Activated naive CD8-positive, alpha-beta T cell treated with anti-CD3 and anti-CD28 coated beads for 36 hours (primary cell): ENCODE data around the gene ZBTB7A. TPM values are rescaled to one million over a fixed set of nuclear protein-coding genes. Genes with fewer than 3 reads are reported as not detected.

ENCODE experiments used
- DNase-seq: peaks from one replicate; pipeline ENCODE4 v3.0.0; 2021
- H3K27ac Mint-ChIP-seq: one replicate; pipeline ENCODE4 v1.8.0; 2022; ENCODE audit warnings: mild to moderate bottlenecking, moderate library complexity, mixed read lengths
- H3K27me3 Mint-ChIP-seq: one replicate; pipeline ENCODE4 v1.8.0; 2022; ENCODE audit warnings: mild to moderate bottlenecking, mixed read lengths
- H3K36me3 Mint-ChIP-seq: one replicate; pipeline ENCODE4 v1.8.0; 2021; ENCODE audit warnings: mild to moderate bottlenecking, mixed read lengths
- H3K4me1 Mint-ChIP-seq: one replicate; pipeline ENCODE4 v1.8.0; 2021; ENCODE audit warnings: mixed read lengths
- H3K4me3 Mint-ChIP-seq: one replicate; pipeline ENCODE4 v1.8.0; 2022; ENCODE audit warnings: mild to moderate bottlenecking, moderate library complexity, mixed read lengths
- H3K9me3 Mint-ChIP-seq: one replicate; pipeline ENCODE4 v1.8.0; 2022; ENCODE audit warnings: mixed read lengths
- total RNA-seq, 2 experiments: library from RNA; stranded (reverse); gene quantifications; one replicate each; pipeline ENCODE4 v1.2.3, GENCODE V29; 2021

ZBTB7A gene
- total RNA-seq, 2 experiments from 2014 or later, result 34.9 to 35.9 TPM

GRCh38 chr19:4042731-4043082 lies 24.0 kb downstream of the ZBTB7A start:
- Mint-ChIP-seq H3K36me3 (no peaks in the 10 kb centered on the region), H3K4me1 (peaks cover 6% of the 10 kb centered on the region), H3K4me3 (no peak overlapping the region), H3K27me3 (no peaks in the 10 kb centered on the region), H3K27ac (no peak overlapping the region), H3K9me3 (no peaks in the 10 kb centered on the region)
- no peak for DNase-seq

DNA sequence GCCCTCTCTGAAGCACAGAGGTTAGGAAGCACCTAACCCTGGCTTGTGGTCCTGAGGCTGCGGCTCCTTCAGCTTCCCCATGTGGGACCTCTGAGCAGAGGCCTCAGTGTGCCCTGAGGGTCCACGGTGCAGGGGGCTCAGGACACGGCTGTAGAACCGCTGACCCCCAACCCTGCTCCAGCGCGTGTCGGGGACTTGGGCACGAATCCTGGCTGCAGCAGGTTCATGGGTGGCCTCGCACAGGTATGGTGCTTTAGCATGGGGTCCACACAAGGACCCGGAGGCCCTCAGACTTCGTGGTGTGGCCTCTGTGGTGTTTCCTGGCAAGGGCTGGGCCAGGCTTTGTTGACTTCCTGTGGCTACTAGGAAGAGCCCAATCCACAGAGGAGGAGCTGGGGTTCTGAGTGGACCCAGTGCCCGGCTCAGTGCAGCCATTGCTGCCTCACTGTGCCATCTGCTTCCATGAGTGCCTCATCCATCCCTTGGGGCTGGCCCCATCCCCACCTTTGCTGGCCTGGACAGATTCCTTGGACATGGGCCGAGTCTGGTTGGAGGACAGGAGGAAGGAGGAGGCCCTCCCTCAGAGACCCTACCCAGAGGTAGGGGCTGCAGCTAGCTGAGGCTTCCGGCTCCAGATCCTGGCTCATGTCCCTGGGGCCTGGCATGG lies 24.5 kb downstream of the ZBTB7A start:
- Mint-ChIP-seq H3K4me1 (peaks cover 6% of the 10 kb centered on the region), H3K36me3 (no peaks in the 10 kb centered on the region), H3K27me3 (no peaks in the 10 kb centered on the region), H3K4me3 (no peak overlapping the region), H3K27ac (no peak overlapping the region), H3K9me3 (no peaks in the 10 kb centered on the region)
- DNase-seq, result no peak

DNA sequence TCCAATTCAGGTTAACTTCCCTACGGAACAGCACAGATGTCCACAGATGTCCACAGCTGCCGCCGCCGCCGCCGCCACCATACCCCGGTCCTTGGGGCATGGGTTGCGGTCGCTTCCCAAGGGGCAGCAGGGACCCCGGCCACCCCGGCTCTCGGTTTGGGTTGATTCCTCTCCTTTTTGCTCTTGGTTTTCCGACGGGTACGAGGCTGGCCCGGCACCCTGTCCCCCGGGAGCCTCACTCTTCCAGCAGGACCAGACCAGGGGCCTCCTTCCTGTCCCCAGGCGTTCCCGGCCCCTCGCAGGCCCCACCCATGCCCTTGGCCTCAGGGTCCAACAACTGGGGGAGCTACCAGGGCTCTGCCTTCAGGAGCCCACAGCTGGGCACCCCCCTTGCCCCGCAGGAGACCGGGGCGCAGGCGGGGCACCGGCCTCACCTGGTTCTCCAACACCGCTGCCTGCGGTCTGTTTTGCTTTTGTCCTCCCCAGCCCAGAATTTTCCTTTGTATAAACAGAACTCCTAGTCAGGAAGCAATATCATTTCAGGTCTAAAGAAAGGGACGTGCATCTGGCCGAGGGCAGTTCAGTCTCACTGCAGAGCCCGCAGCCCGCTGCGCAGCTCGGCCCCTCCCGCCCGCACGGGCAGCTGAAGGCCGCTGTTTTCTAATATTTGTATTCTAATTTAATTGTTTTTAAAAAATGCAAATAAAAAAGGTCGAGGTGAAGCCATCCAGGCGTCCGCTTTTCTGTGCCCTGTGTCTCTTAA lies 27.9 kb downstream of the ZBTB7A start:
- Mint-ChIP-seq H3K27ac (peak overlapping the region; percentile 32), H3K4me1 (no peaks in the 10 kb centered on the region), H3K9me3 (no peaks in the 10 kb centered on the region), H3K27me3 (no peaks in the 10 kb centered on the region), H3K36me3 (no peaks in the 10 kb centered on the region), H3K4me3 (no peak overlapping the region)
- DNase-seq, result no peak

GRCh38 chr19:4038057-4038456 lies 28.6 kb downstream of the ZBTB7A start:
- no peak for DNase-seq
- no peaks in the 10 kb centered on the region for H3K36me3 Mint-ChIP-seq
- no peaks in the 10 kb centered on the region for H3K27me3 Mint-ChIP-seq
- H3K4me3 Mint-ChIP-seq, result no peak overlapping the region
- no peak overlapping the region for H3K27ac Mint-ChIP-seq
- no peaks in the 10 kb centered on the region for H3K9me3 Mint-ChIP-seq
- no peaks in the 10 kb centered on the region for H3K4me1 Mint-ChIP-seq

DNA sequence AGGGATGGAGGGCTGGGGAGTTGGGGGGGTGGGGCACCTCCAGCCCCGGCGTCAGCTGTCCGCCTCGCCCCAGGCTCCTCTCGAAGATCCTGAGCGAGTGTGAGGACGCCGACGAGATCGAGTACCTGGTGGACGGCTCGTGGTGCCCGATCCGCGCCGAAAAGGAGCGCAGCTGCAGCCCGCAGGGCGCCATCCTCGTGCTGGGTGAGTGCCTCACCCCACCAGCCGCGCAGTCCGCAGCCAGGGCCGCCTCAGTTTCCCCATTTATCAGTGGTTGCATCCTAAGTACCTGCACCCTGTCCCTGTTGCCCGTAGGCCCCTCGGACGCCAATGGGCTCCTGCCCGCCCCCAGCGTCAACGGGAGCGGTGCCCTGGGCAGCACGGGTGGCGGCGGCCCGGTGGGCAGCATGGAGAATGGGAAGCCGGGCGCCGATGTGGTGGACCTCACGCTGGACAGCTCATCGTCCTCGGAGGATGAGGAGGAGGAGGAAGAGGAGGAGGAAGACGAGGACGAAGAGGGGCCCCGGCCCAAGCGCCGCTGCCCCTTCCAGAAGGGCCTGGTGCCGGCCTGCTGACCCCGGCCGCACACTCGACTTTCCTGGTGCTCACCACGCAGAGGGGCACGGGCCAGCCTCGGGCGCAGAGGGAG lies 29.3 kb downstream of the ZBTB7A start:
- no peaks in the 10 kb centered on the region for H3K36me3 Mint-ChIP-seq
- no peaks in the 10 kb centered on the region for H3K9me3 Mint-ChIP-seq
- DNase-seq, result no peak
- H3K4me3 Mint-ChIP-seq, result no peak overlapping the region
- H3K27me3 Mint-ChIP-seq, result no peaks in the 10 kb centered on the region
- no peaks in the 10 kb centered on the region for H3K4me1 Mint-ChIP-seq
- H3K27ac Mint-ChIP-seq, result no peak overlapping the region

DNA sequence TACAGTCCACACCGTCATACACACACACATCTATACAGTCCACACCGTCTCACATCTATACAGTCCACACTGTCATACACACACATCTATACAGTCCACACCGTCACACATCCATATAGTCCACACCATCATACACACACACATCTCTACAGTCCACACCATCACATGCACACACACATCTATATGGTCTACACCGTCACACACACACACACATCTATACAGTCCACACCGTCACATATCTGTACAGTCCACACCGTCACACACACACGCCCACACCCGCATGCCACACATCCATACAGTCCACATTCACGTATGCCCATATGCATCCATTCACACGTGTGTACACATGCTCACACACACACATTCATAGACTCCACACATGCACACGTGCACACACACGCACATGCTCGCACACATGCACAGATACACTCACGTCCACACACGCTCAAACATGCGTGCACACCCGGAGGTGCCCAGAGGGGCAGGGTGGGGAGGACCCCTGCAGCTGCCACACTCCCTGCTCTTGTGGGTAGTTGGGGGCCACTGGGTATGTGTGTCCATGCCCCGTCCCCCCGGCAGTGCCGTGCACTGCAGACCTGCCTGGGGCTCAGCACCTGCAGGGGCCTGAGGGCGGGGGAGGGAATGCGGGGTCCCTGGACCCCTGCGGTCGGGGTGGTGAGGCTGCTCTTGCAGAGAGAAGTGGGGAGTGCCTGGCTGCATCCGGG lies 30.0 kb downstream of the ZBTB7A start:
- H3K27ac Mint-ChIP-seq, result no peak overlapping the region
- no peak for DNase-seq
- no peaks in the 10 kb centered on the region for H3K36me3 Mint-ChIP-seq
- H3K4me3 Mint-ChIP-seq, result no peak overlapping the region
- no peaks in the 10 kb centered on the region for H3K27me3 Mint-ChIP-seq
- no peaks in the 10 kb centered on the region for H3K4me1 Mint-ChIP-seq
- H3K9me3 Mint-ChIP-seq, result no peaks in the 10 kb centered on the region

DNA sequence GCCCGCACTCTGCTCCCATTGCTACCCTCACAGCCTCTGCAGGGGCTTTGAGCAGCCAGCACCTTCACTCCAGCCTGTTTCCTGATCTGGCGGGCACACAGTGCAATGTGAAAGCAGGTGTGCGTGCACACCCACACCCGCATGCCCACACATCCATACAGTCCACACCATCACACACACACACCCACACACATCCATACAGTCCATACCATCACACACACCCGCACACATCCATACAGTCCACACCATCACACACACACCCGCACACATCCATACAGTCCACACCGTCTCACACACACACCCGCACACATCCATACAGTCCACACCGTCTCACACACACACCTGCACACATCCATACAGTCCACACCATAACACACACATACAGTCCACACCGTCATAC lies 31.1 kb downstream of the ZBTB7A start:
- Mint-ChIP-seq H3K36me3 (no peaks in the 10 kb centered on the region), H3K27me3 (no peaks in the 10 kb centered on the region), H3K4me1 (no peaks in the 10 kb centered on the region), H3K9me3 (no peaks in the 10 kb centered on the region), H3K27ac (no peak overlapping the region), H3K4me3 (no peak overlapping the region)
- no peak for DNase-seq

- DNase-seq, result no peak
- Mint-ChIP-seq H3K36me3 (no peaks in the 10 kb centered on the region), H3K27ac (no peak overlapping the region), H3K4me3 (no peak overlapping the region), H3K4me1 (no peaks in the 10 kb centered on the region), H3K27me3 (no peaks in the 10 kb centered on the region), H3K9me3 (no peaks in the 10 kb centered on the region)
Observed at GRCh38 chr19:4035018-4035566, 31.6 kb downstream of the ZBTB7A start.

DNA sequence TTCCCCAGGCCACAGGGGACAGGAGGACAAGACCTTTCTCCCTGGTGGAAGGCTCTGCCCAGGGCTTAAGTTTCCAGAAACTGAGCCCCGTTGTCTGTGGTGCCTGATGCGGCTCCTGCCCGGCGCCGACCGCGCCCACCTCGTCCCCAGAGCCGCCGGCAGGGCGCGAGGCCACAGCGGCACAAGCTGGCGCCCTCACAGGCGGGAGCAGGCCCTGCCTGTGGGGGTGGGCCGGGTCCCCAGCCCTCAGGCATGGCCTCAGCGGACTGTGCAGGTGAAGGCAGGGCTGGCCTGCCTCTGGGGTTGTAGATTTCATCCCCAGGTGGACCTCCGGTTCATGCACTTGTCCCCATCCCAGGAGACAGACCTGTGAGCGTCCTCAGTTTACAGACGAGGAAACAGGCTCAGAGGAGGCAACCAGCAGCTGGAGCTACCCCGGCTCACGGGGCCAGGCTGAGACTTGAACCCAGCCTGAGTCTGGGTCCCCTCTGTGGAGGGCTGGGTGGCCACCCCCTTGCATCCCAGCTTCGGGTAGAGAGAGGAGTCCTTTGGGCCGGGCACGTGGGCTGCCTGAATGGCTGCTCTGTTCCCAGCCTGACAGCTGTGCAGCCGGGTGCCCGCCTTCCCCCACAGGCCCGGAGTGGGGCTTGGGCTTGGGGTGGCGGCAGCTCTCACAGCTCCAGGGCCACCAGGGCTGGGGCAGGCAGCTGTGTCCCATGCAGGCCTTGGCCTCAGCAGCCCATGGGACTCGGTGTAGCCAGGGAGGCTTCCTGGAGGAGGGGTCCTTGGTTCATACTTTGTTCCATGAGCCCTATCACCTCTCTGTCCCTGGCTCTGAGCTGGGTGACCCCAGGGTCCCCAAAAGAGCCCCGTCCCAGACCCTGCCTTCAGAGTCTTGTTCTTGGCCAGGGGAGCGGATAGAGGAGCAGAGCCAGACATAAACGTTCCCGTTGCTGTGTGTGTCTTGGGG lies 32.4 kb downstream of the ZBTB7A start:
- H3K27me3 Mint-ChIP-seq, result no peaks in the 10 kb centered on the region
- no peaks in the 10 kb centered on the region for H3K9me3 Mint-ChIP-seq
- H3K4me3 Mint-ChIP-seq, result no peak overlapping the region
- no peaks in the 10 kb centered on the region for H3K36me3 Mint-ChIP-seq
- H3K27ac Mint-ChIP-seq, result no peak overlapping the region
- H3K4me1 Mint-ChIP-seq, result no peaks in the 10 kb centered on the region
- DNase-seq, result no peak

GRCh38 chr19:4033028-4033956 lies 33.4 kb downstream of the ZBTB7A start:
- H3K4me1 Mint-ChIP-seq, result no peaks in the 10 kb centered on the region
- DNase-seq, result no peak

GRCh38 chr19:4032436-4032835 lies 34.3 kb downstream of the ZBTB7A start:
- H3K4me1 Mint-ChIP-seq, result no peaks in the 10 kb centered on the region
- no peaks in the 10 kb centered on the region for H3K9me3 Mint-ChIP-seq
- H3K4me3 Mint-ChIP-seq, result no peak overlapping the region
- no peak for DNase-seq
- no peak overlapping the region for H3K27ac Mint-ChIP-seq
- H3K27me3 Mint-ChIP-seq, result no peaks in the 10 kb centered on the region
- no peaks in the 10 kb centered on the region for H3K36me3 Mint-ChIP-seq

More at GRCh38 chr19:4033028-4033956, 33.4 kb downstream of the ZBTB7A start:
- no peak overlapping the region for H3K27ac Mint-ChIP-seq
- no peaks in the 10 kb centered on the region for H3K9me3 Mint-ChIP-seq
- no peaks in the 10 kb centered on the region for H3K27me3 Mint-ChIP-seq
- H3K36me3 Mint-ChIP-seq, result no peaks in the 10 kb centered on the region
- H3K4me3 Mint-ChIP-seq, result no peak overlapping the region

- Mint-ChIP-seq H3K4me1 (no peaks in the 10 kb centered on the region), H3K36me3 (no peaks in the 10 kb centered on the region), H3K4me3 (no peak overlapping the region), H3K9me3 (no peaks in the 10 kb centered on the region), H3K27ac (no peak overlapping the region), H3K27me3 (no peaks in the 10 kb centered on the region)
- DNase-seq, result no peak
Observed at GRCh38 chr19:4031420-4031819, 35.3 kb downstream of the ZBTB7A start.

DNA sequence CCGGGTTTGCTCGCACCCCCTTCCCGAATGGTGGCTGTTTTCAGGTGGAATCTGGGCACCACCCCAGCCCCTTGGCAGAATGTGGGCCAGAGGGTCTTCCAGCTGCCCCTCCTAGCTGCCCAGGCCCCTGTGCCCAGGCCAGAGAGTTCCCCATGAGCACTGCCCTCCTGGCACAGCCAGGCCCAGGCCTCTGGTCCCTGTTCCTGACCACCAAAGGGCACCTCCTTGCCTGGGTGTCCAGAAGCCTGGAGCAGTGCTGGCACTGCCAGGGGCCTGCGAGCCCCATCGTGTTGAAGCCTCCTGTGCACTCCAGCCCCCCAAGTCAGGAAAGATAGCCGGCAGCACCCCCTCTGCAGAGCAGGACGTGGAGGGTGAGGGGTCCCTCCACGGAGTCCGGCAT lies 35.7 kb downstream of the ZBTB7A start:
- Mint-ChIP-seq H3K27me3 (no peaks in the 10 kb centered on the region), H3K27ac (no peak overlapping the region), H3K36me3 (no peaks in the 10 kb centered on the region), H3K4me3 (no peak overlapping the region), H3K4me1 (no peaks in the 10 kb centered on the region), H3K9me3 (no peaks in the 10 kb centered on the region)
- no peak for DNase-seq
